ENCODE data around the gene TMEM18. TPM values are rescaled to one million over a fixed set of nuclear protein-coding genes. Genes with fewer than 3 reads are reported as not detected.
A peak's percentile ranks its signal among the peaks of the same experiment; 100 is the strongest.

Gene TMEM18
- total and polyA plus RNA-seq, 8 donors: 11.9 to 20.3 (median 15.1) TPM

DNA sequence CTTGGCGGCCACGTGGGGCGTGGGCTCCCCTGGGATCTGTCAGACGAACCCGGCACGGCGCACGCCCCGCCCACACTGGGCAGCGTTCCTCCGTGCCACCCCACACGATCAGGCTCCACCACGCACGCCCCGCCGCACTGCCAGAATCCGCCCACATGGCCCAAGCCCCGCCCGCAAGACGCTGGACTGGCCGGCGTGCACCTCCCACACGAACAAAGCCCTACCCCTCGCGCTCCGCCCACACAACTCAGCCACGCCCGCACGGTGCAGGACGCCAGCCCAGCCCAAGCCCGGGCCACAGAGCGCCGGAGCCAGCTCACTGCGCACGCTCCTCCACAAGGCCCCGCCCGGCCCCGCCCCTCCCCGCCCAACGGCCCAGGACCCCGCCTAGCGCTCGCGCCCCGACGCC, 555 bp downstream of the TMEM18 start:
- TF ChIP-seq, protein P1, sequence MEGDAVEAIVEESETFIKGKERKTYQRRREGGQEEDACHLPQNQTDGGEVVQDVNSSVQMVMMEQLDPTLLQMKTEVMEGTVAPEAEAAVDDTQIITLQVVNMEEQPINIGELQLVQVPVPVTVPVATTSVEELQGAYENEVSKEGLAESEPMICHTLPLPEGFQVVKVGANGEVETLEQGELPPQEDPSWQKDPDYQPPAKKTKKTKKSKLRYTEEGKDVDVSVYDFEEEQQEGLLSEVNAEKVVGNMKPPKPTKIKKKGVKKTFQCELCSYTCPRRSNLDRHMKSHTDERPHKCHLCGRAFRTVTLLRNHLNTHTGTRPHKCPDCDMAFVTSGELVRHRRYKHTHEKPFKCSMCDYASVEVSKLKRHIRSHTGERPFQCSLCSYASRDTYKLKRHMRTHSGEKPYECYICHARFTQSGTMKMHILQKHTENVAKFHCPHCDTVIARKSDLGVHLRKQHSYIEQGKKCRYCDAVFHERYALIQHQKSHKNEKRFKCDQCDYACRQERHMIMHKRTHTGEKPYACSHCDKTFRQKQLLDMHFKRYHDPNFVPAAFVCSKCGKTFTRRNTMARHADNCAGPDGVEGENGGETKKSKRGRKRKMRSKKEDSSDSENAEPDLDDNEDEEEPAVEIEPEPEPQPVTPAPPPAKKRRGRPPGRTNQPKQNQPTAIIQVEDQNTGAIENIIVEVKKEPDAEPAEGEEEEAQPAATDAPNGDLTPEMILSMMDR (IDR thresholded peaks at IDR 0.05): no peak
- Histone ChIP-seq H3K9me3 (no peaks in the 10 kb centered on the region), H3K4me1 (peaks cover 0 to 8% (median 0%) of the 10 kb centered on the region in 3 donors), H3K27ac (peak overlapping the region in 3 of 4 donors; percentile 97 to 99 (median 99)), H3K27me3 (no peaks in the 10 kb centered on the region), H3K4me3 (peak overlapping the region; percentile 31 to 77 (median 46)), H3K36me3 (peaks cover 0 to 8% (median 5%) of the 10 kb centered on the region in 3 donors)
- WGBS, 2 donors: 1% methylated on average over 25 to 46 of the region's 46 CpGs
- ATAC-seq: peak; percentile 83 to 90 (median 84)
- no peak for FAIRE-seq
- intact Hi-C loops (cut with DNase I): no loop called here
- peak; percentile 98 to 100 (median 100) for DNase-seq

- Histone ChIP-seq H3K4me1 (peaks cover 0 to 8% (median 0%) of the 10 kb centered on the region in 3 donors), H3K4me3 (peak overlapping the region; percentile 31 to 77 (median 46)), H3K27me3 (no peaks in the 10 kb centered on the region), H3K9me3 (no peaks in the 10 kb centered on the region), H3K27ac (peak overlapping the region in 3 of 4 donors; percentile 53 to 97 (median 58)), H3K36me3 (peaks cover 0 to 8% (median 5%) of the 10 kb centered on the region in 3 donors)
- TF ChIP-seq, protein P1 (IDR thresholded peaks at IDR 0.05): no peak
- intact Hi-C loops (cut with DNase I): no loop called here
- WGBS, 2 donors: 21 to 22% methylated on average over 20 to 21 of the region's 21 CpGs
- peak in 5 of 6 donors; percentile 47 to 83 (median 60) for DNase-seq
- no peak for FAIRE-seq
- ATAC-seq: peak; percentile 10 to 44 (median 17)
Observed at GRCh38 chr2:675982-676646, 1.1 kb downstream of the TMEM18 start.

DNA sequence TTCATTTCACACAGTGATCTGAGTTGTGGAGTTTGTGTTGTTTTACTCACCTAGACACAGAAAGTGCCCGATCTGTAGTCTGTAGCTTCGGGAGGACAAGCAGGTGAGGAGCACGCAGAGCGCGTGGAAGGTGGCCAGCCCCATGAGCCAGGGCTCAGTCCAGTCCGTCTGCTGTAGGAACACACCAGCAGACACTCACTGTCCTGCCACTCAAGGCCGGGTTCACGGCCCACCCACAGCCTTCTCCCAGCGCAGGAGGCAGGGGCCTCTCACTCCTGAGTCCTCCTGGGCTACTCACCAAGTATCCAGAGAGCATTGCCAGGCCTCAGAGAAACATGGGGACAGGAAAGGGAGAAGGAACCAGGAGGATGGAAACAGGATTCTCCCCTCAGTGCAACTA, 1.7 kb downstream of the TMEM18 start:
- peaks cover 0 to 14% (median 5%) of the 10 kb centered on the region in 3 donors for H3K36me3 ChIP-seq
- H3K27ac ChIP-seq: no peak overlapping the region
- FAIRE-seq (no peak), ATAC-seq (no peak), DNase-seq (peak in 3 of 6 donors; percentile 27 to 76 (median 55))
- H3K4me1 ChIP-seq: peaks cover 0 to 8% (median 0%) of the 10 kb centered on the region in 3 donors
- TF ChIP-seq, protein P1 (IDR thresholded peaks at IDR 0.05): no peak
- no peaks in the 10 kb centered on the region for H3K27me3 ChIP-seq
- no peak overlapping the region for H3K4me3 ChIP-seq
- WGBS, 2 donors: 76 to 78% methylated on average over 9 of the region's 9 CpGs
- no peaks in the 10 kb centered on the region for H3K9me3 ChIP-seq
- intact Hi-C loops (cut with DNase I): no loop called here

GRCh38 chr2:675051-675450, 2.2 kb downstream of the TMEM18 start:
- H3K4me3 ChIP-seq: no peak overlapping the region
- H3K4me1 ChIP-seq: peaks cover 0 to 8% (median 0%) of the 10 kb centered on the region in 3 donors
- WGBS, 2 donors: 69 to 73% methylated on average over 4 of the region's 4 CpGs
- peak in 1 of 6 donors; percentile 15 for DNase-seq
- no peak for FAIRE-seq
- TF ChIP-seq, protein P1 (IDR thresholded peaks at IDR 0.05): no peak
- no peak for ATAC-seq
- no peak overlapping the region for H3K27ac ChIP-seq
- intact Hi-C loops (cut with DNase I): no loop called here
- H3K27me3 ChIP-seq: no peaks in the 10 kb centered on the region
- peaks cover 0 to 18% (median 5%) of the 10 kb centered on the region in 3 donors for H3K36me3 ChIP-seq
- no peaks in the 10 kb centered on the region for H3K9me3 ChIP-seq
